ENCODE measurements around the gene TCF7.

Gene TCF7

DNA sequence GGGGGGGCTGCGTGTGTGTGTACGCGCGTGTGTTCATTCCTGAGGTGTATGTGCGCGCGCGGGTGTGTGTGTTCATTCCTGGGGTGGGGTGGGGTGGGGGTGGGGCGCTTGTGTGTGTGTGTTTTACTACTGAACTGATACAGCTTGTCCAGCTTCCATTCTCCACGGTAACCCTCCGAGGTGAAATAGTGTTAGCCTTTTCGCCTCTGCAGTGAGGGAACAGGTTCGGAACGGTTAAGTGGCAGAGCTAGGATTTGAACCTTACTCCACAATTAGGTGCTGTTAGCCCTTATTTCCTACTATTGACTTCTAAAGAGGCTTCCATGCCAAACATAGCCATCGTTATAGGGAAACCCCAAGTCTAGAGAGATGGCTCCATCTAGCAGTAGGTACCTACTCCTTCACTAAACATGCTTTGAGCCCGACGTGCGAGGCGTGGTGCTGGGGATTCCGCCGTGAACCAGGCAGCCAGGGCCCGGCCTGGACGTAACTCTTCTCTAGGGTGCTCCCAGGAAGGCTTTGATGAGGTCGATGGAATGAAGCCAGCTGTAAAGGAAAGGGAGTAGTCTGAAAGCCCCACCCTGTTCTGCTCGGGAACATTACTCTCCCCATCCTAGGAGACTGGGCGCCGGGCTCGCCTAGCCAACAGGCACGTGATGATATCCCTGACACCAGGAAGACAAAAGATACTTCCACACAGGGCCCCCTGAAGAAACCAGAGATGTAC is 63.1 kb downstream of the TCF7 start:
- DNase-seq (ENCODE audit: low spot score) = peak; percentile 52

- DNase-seq (ENCODE audit: low spot score) = no peak
Measured at GRCh38 chr5:134178096-134178419, 63.6 kb downstream of the TCF7 start.

GRCh38 chr5:134183481-134183880 is 69.0 kb downstream of the TCF7 start:
- DNase-seq (ENCODE audit: low spot score) = no peak

- peak; percentile 84 for DNase-seq (ENCODE audit: low spot score)
Measured at GRCh38 chr5:134184155-134185135, 70.0 kb downstream of the TCF7 start.

- DNase-seq (ENCODE audit: low spot score) = no peak
Measured at GRCh38 chr5:134188092-134188491, 73.6 kb downstream of the TCF7 start.

DNA sequence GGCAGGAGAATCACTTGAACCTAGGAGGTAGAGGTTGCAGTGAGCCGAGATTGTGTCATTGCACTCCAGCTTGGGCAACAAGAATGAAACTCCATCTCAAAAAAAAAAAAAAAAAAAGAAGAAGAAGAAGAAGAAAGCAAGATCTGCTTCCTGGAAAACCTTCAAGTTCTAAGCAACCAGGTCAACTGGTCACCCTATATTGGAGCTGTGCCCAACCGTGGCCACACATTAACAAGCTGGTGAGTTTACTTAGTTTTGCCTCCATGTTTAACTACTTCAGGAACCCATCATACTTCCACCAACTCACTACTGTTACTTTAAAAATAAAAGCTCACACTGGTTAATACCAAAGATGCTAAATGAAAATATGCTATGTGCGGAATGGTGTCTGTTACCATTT is 74.5 kb downstream of the TCF7 start:
- DNase-seq (ENCODE audit: low spot score) = no peak

- no peak for DNase-seq (ENCODE audit: low spot score)
Measured at GRCh38 chr5:134195666-134196065, 81.2 kb downstream of the TCF7 start.
